ENCODE measurements around the gene DCTN1. TPM values are rescaled to one million over a fixed set of nuclear protein-coding genes. Genes with fewer than 3 reads are reported as not detected.
A peak's percentile ranks its signal among the peaks of the same experiment; 100 is the strongest.

DCTN1 gene
- total and polyA plus RNA-seq, 7 experiments from 2014 or later: 52.1 to 113 (median 89.3) TPM

DNA sequence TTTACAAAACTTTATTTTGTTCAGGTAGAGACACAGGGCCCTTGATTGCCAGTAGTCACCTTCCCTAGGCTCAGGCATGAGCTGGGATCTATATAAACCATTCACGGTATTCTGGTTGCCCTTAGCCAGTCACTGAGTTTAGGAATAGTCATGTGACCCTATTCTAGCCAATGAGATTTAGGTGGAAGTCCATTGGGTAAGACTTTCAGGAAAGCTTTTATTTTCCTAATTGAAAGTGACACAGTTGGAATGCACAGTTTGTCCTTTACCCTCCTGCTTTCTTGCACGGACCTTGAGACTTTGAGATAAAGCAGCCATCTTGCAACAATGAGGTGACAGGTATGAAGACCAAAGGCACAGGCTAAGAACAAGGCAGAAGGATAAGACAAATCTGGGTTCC is 58.4 kb downstream of the DCTN1 start:
- Histone ChIP-seq H3K36me3 (ENCODE audit: control insufficient read depth in 2 of 3, insufficient read depth in 3 of 3, low read length in 3 of 3) (no peaks in the 10 kb centered on the region), H3K4me3 (ENCODE audit: low read length) (no peak overlapping the region), H3K27me3 (ENCODE audit: control insufficient read depth in 2 of 2, insufficient read depth in 2 of 2, low read length in 2 of 2) (no peaks in the 10 kb centered on the region), H3K4me1 (ENCODE audit: control insufficient read depth in 2 of 2, insufficient read depth in 2 of 2, low read length in 2 of 2) (no peaks in the 10 kb centered on the region), H3K9me3 (ENCODE audit: control insufficient read depth in 2 of 3, low read length in 3 of 3) (no peaks in the 10 kb centered on the region), H3K27ac (ENCODE audit: low read depth, low read length) (no peak overlapping the region)
- Mint-ChIP-seq H3K4me3 (no peak overlapping the region), H3K36me3 (peaks cover 0 to 49% (median 29%) of the 10 kb centered on the region in 5 donors), H3K27ac (no peak overlapping the region), H3K9me3 (no peaks in the 10 kb centered on the region), H3K4me1 (peaks cover 0 to 4% (median 0%) of the 10 kb centered on the region in 7 donors), H3K27me3 (peaks cover 0 to 7% (median 0%) of the 10 kb centered on the region in 5 donors)
- intact Hi-C loops (cut with micrococcal nuclease): loop anchor here in 1 of 2 donors (5.0 kb wide), 1 partner anchor 39 kb away; no protein-coding TSS in a partner anchor
- DNase-seq: no peak
- no peak for ATAC-seq
- ChIA-PET POLR2A (no interaction called here), CTCF (interaction anchor here (0.6 kb wide), 1 partner anchor 67 kb away, joined by 4 read pairs; no protein-coding TSS in a partner anchor)

DNA sequence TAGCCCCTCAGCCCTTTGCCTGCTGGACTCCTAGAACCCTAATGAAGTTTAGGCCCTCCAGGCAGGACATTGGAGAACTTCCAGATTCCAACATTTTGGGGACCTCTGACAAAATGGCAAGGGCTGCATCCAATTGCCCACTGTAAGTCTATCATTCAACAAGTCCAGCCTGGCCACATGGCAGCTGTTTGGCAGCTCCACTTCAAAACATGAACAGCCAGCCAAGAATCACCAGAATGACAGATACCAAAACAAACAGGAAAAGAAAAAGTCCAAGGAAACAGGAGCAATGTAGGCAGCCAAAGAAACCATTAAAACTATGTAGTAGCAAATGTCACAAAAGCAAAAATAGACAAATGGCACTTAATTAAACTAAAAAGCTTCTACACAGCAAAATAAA is 62.4 kb downstream of the DCTN1 start:
- DNase-seq (no peak), ATAC-seq (no peak)
- Mint-ChIP-seq H3K36me3 (peaks cover 0 to 58% (median 46%) of the 10 kb centered on the region in 5 donors), H3K4me3 (no peak overlapping the region), H3K9me3 (no peaks in the 10 kb centered on the region), H3K27ac (peak overlapping the region in 1 of 9 donors; percentile 14), H3K27me3 (peaks cover 0 to 6% (median 0%) of the 10 kb centered on the region in 5 donors), H3K4me1 (peaks cover 0 to 6% (median 0%) of the 10 kb centered on the region in 7 donors)
- Histone ChIP-seq H3K36me3 (ENCODE audit: control insufficient read depth in 2 of 3, insufficient read depth in 3 of 3, low read length in 3 of 3) (peaks cover 0 to 4% (median 0%) of the 10 kb centered on the region in 3 experiments), H3K9me3 (ENCODE audit: control insufficient read depth in 2 of 3, low read length in 3 of 3) (no peaks in the 10 kb centered on the region), H3K27ac (ENCODE audit: low read depth, low read length) (no peak overlapping the region), H3K27me3 (ENCODE audit: control insufficient read depth in 2 of 2, insufficient read depth in 2 of 2, low read length in 2 of 2) (no peaks in the 10 kb centered on the region), H3K4me1 (ENCODE audit: control insufficient read depth in 2 of 2, insufficient read depth in 2 of 2, low read length in 2 of 2) (no peaks in the 10 kb centered on the region), H3K4me3 (ENCODE audit: low read length) (no peak overlapping the region)
- ChIA-PET POLR2A (no interaction called here), CTCF (no interaction called here)
- intact Hi-C loops (cut with micrococcal nuclease): no loop called here

DNA sequence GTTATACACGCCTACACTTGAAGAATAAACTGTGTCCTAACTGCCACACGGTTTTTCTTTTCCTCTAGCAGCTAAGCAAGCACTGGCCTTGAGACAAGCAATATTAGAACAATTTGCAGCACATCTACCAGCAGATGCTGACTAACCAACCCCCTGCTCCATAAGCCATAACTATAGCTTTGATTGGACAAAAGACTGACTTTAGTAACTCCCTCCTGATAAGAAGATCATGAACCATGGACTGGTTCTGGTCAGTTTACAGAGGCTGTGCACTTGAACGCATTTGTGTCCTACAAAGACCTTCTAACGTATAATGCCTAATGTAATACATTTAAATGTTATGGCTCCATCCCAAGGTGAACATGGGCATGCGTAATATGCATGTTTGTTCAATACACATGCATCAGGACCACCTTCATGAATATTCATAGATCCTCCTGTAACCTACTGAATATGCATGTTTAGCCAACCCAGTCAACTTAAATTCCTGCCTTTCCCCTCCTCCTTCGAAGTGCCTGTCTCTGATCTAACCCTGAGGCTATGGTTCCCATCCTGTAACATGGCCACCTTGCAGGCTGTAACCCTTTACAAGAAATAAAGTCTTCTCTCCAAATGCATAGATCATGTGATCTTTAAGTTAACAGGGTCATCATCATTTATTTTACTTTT is 63.4 kb downstream of the DCTN1 start:
- no peaks in the 10 kb centered on the region for H3K9me3 Mint-ChIP-seq
- peaks cover 0 to 4% (median 0%) of the 10 kb centered on the region in 5 donors for H3K27me3 Mint-ChIP-seq
- DNase-seq: no peak
- H3K4me3 Mint-ChIP-seq: no peak overlapping the region
- Histone ChIP-seq H3K36me3 (ENCODE audit: control insufficient read depth in 2 of 3, insufficient read depth in 3 of 3, low read length in 3 of 3) (peaks cover 0 to 4% (median 0%) of the 10 kb centered on the region in 3 experiments), H3K27ac (ENCODE audit: low read depth, low read length) (no peak overlapping the region), H3K27me3 (ENCODE audit: control insufficient read depth in 2 of 2, insufficient read depth in 2 of 2, low read length in 2 of 2) (no peaks in the 10 kb centered on the region), H3K9me3 (ENCODE audit: control insufficient read depth in 2 of 3, low read length in 3 of 3) (no peaks in the 10 kb centered on the region), H3K4me1 (ENCODE audit: control insufficient read depth in 2 of 2, insufficient read depth in 2 of 2, low read length in 2 of 2) (no peaks in the 10 kb centered on the region), H3K4me3 (ENCODE audit: low read length) (no peak overlapping the region)
- POLR2A ChIA-PET: interaction anchor here (0.6 kb wide), 1 partner anchor 51 kb away, joined by 4 read pairs; no protein-coding TSS in a partner anchor
- intact Hi-C loops (cut with micrococcal nuclease): no loop called here
- H3K4me1 Mint-ChIP-seq: peaks cover 0 to 6% (median 0%) of the 10 kb centered on the region in 7 donors
- peaks cover 0 to 58% (median 47%) of the 10 kb centered on the region in 5 donors for H3K36me3 Mint-ChIP-seq
- no peak for ATAC-seq
- CTCF ChIA-PET: no interaction called here
- no peak overlapping the region for H3K27ac Mint-ChIP-seq

DNA sequence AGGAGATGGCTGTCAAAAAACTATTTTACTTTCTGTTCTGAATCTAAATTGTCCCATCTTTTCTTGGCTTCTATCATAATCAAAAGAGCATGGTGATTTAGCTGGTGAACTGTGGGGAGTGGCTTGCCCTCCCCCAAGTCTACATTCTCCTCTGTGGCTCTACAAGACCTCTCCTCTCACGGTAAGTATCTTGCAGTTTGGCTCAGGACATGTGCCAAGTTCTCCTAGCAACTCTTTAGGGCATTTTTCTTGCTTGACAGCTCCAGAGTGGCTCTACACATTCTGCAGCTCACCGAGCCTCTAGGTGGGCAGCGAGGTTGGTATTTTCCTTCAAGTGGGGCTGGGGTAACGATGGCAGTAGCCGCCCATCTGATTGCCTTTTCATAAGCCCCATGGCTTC is 66.0 kb downstream of the DCTN1 start:
- Histone ChIP-seq H3K4me3 (ENCODE audit: low read length) (no peak overlapping the region), H3K4me1 (ENCODE audit: control insufficient read depth in 2 of 2, insufficient read depth in 2 of 2, low read length in 2 of 2) (no peaks in the 10 kb centered on the region), H3K27ac (ENCODE audit: low read depth, low read length) (no peak overlapping the region), H3K27me3 (ENCODE audit: control insufficient read depth in 2 of 2, insufficient read depth in 2 of 2, low read length in 2 of 2) (no peaks in the 10 kb centered on the region), H3K9me3 (ENCODE audit: control insufficient read depth in 2 of 3, low read length in 3 of 3) (no peaks in the 10 kb centered on the region), H3K36me3 (ENCODE audit: control insufficient read depth in 2 of 3, insufficient read depth in 3 of 3, low read length in 3 of 3) (peaks cover 0 to 4% (median 0%) of the 10 kb centered on the region in 3 experiments)
- Mint-ChIP-seq H3K9me3 (no peaks in the 10 kb centered on the region), H3K27ac (no peak overlapping the region), H3K27me3 (peaks cover 0 to 12% (median 0%) of the 10 kb centered on the region in 5 donors), H3K4me1 (peaks cover 0 to 6% (median 0%) of the 10 kb centered on the region in 7 donors), H3K4me3 (no peak overlapping the region), H3K36me3 (peaks cover 0 to 50% (median 43%) of the 10 kb centered on the region in 5 donors)
- POLR2A ChIA-PET: interaction anchor here (0.5 kb wide), 1 partner anchor 14 kb away, joined by 3 read pairs; no protein-coding TSS in a partner anchor
- ATAC-seq (no peak), DNase-seq (no peak)
- intact Hi-C loops (cut with micrococcal nuclease): no loop called here
- CTCF ChIA-PET: interaction anchor here (0.7 kb wide), 1 partner anchor 9 kb away, joined by 3 read pairs; no protein-coding TSS in a partner anchor

DNA sequence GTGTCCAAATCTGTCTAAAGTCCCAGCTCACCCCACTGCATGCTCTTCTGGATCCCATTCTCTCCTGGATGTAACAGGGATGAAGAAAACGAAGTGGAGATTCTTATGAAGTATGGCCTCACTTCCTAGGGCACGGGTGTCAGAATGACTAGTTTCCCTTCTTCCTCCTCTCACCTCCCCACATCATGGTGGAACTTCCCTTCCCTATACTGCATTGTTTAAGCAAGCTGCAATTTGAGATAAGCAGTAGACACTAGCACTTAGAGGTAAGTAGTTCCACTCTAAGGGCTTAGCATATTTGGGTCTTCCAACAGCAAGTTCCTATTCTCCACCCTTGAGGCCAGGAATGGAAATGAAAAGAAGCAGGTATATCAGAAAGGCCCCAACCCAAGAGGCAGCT is 66.6 kb downstream of the DCTN1 start:
- Mint-ChIP-seq H3K36me3 (peaks cover 0 to 51% (median 43%) of the 10 kb centered on the region in 5 donors), H3K27ac (no peak overlapping the region), H3K4me3 (no peak overlapping the region), H3K4me1 (peaks cover 0 to 6% (median 0%) of the 10 kb centered on the region in 7 donors), H3K9me3 (no peaks in the 10 kb centered on the region), H3K27me3 (peaks cover 0 to 12% (median 0%) of the 10 kb centered on the region in 5 donors)
- no peaks in the 10 kb centered on the region for H3K9me3 ChIP-seq (ENCODE audit: control insufficient read depth in 2 of 3, low read length in 3 of 3)
- intact Hi-C loops (cut with micrococcal nuclease): no loop called here
- no peak overlapping the region for H3K4me3 ChIP-seq (ENCODE audit: low read length)
- ChIA-PET POLR2A (interaction anchor here (0.5 kb wide), 1 partner anchor 15 kb away, joined by 3 read pairs; no protein-coding TSS in a partner anchor), CTCF (no interaction called here)
- no peaks in the 10 kb centered on the region for H3K4me1 ChIP-seq (ENCODE audit: control insufficient read depth in 2 of 2, insufficient read depth in 2 of 2, low read length in 2 of 2)
- no peaks in the 10 kb centered on the region for H3K27me3 ChIP-seq (ENCODE audit: control insufficient read depth in 2 of 2, insufficient read depth in 2 of 2, low read length in 2 of 2)
- DNase-seq (no peak), ATAC-seq (no peak)
- H3K36me3 ChIP-seq (ENCODE audit: control insufficient read depth in 2 of 3, insufficient read depth in 3 of 3, low read length in 3 of 3): peaks cover 0 to 4% (median 0%) of the 10 kb centered on the region in 3 experiments
- H3K27ac ChIP-seq (ENCODE audit: low read depth, low read length): no peak overlapping the region

DNA sequence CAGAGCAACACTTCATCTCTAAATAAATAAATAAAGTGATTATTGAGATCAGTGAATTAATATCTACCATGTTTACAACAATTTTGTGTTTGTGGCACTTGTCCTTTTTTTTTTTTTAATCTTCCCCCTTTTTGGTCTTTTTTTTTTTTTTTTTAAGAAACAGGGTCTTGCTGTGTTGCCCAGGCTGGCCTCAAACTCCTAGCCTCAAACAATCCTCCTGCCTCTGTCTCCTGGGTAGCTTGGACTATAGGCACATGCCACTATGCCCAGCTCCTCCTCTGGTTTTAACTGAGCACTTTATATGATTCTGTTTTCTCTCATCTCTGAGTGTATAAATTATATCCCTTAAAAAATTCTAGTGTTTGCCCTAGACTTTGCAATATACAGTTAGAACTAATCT is 67.2 kb downstream of the DCTN1 start:
- H3K27me3 Mint-ChIP-seq: peaks cover 0 to 14% (median 0%) of the 10 kb centered on the region in 5 donors
- intact Hi-C loops (cut with micrococcal nuclease): no loop called here
- Histone ChIP-seq H3K4me1 (ENCODE audit: control insufficient read depth in 2 of 2, insufficient read depth in 2 of 2, low read length in 2 of 2) (no peaks in the 10 kb centered on the region), H3K27me3 (ENCODE audit: control insufficient read depth in 2 of 2, insufficient read depth in 2 of 2, low read length in 2 of 2) (no peaks in the 10 kb centered on the region), H3K4me3 (ENCODE audit: low read length) (no peak overlapping the region), H3K36me3 (ENCODE audit: control insufficient read depth in 2 of 3, insufficient read depth in 3 of 3, low read length in 3 of 3) (peaks cover 0 to 4% (median 0%) of the 10 kb centered on the region in 3 experiments), H3K9me3 (ENCODE audit: control insufficient read depth in 2 of 3, low read length in 3 of 3) (no peaks in the 10 kb centered on the region), H3K27ac (ENCODE audit: low read depth, low read length) (no peak overlapping the region)
- H3K9me3 Mint-ChIP-seq: no peaks in the 10 kb centered on the region
- H3K4me3 Mint-ChIP-seq: no peak overlapping the region
- POLR2A ChIA-PET: no interaction called here
- ATAC-seq: no peak
- no peak for DNase-seq
- CTCF ChIA-PET: no interaction called here
- H3K36me3 Mint-ChIP-seq: peaks cover 0 to 55% (median 43%) of the 10 kb centered on the region in 5 donors
- H3K27ac Mint-ChIP-seq: no peak overlapping the region
- peaks cover 0 to 6% (median 0%) of the 10 kb centered on the region in 7 donors for H3K4me1 Mint-ChIP-seq

Data from naive thymus-derived CD4-positive, alpha-beta T cell (primary cell).